Measurements from ENCODE around the gene TINAGL1.

DNA sequence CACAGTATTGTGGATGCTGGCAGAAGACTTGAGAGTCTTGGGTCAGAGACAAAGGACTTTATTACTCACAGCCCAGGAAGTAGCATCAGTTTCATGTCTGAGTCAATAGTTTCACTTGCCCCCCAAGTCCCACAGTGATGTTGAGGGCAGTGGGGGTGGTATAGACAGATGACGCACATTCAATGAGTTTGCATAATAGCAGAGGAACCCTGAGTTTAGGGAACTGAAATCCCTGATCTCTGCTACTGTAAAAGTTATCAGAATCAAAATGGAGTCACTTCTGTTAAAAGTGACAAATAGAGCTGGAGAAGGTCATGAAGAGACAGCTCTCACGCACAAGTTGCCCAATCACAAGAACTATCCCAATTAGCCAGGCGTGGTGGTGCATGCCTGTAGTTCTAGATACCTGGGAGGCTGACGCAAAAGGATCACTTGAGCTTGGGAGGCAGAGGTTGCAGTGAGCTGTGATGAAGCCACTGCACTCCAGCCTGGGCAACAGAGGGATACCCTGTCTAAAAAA, 29.7 kb downstream of the TINAGL1 start:
- TF ChIP-seq, protein P1, sequence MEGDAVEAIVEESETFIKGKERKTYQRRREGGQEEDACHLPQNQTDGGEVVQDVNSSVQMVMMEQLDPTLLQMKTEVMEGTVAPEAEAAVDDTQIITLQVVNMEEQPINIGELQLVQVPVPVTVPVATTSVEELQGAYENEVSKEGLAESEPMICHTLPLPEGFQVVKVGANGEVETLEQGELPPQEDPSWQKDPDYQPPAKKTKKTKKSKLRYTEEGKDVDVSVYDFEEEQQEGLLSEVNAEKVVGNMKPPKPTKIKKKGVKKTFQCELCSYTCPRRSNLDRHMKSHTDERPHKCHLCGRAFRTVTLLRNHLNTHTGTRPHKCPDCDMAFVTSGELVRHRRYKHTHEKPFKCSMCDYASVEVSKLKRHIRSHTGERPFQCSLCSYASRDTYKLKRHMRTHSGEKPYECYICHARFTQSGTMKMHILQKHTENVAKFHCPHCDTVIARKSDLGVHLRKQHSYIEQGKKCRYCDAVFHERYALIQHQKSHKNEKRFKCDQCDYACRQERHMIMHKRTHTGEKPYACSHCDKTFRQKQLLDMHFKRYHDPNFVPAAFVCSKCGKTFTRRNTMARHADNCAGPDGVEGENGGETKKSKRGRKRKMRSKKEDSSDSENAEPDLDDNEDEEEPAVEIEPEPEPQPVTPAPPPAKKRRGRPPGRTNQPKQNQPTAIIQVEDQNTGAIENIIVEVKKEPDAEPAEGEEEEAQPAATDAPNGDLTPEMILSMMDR (IDR thresholded peaks at IDR 0.05; ENCODE audit: insufficient read depth, low read length, poor library complexity, severe bottlenecking) = no peak
- TF ChIP-seq EZH2phosphoT487 (conservative IDR thresholded peaks at IDR 0.05; ENCODE audit: low read length) = no peak
